Naive thymus-derived CD8-positive, alpha-beta T cell (primary cell): ENCODE results near the gene NMRK2. TPM values are rescaled to one million over a fixed set of nuclear protein-coding genes. Genes with fewer than 3 reads are reported as not detected.
"Not testable (repeated sequence)": the region's sequence is repeated elsewhere in the genome, so short reads cannot be mapped to it uniquely, and the experiment has no call there.

ENCODE experiments used
- ATAC-seq, 2 donors: fragments of 150-1000 bp; cut with Tn5 transposase in 1 of 2; sonication (Bioruptor Pico), chemical (Tn5 transposase) in 1 of 2; 1 replicate in 1 of 2; 2 replicates in 1 of 2; pipeline ENCODE4 v1.10.0; 2021; ENCODE audit warnings: mild to moderate bottlenecking in 2 of 2, moderate library complexity in 2 of 2
- POLR2A ChIA-PET: fragments of 350-600 bp; sonication (Branson Sonifier 250); formaldehyde crosslinking; loops from one replicate; lab custom pipeline; 2021; ENCODE audit warnings: antibody characterized with exemption; lab: Charles Lee
- DNase-seq, 10 donors: peaks; one replicate each; pipeline versions ENCODE4 v3.0.0 to v3.0.0-alpha.2; 2020 to 2022
- H3K27ac Mint-ChIP-seq, 10 donors: one replicate each; pipeline ENCODE4 v1.8.0; 2020 to 2022; ENCODE audit warnings: mild to moderate bottlenecking in 10 of 10, mixed read lengths in 10 of 10, moderate library complexity in 4 of 10, inconsistent platforms in 1 of 10
- H3K27me3 Mint-ChIP-seq, 5 donors: one replicate each; pipeline ENCODE4 v1.8.0; 2021 to 2022; ENCODE audit warnings: mixed read lengths in 5 of 5
- H3K36me3 Mint-ChIP-seq, 3 donors: one replicate each; pipeline ENCODE4 v1.8.0; 2020 to 2022; ENCODE audit warnings: mixed read lengths in 3 of 3, mild to moderate bottlenecking in 2 of 3, inconsistent platforms in 1 of 3
- H3K4me1 Mint-ChIP-seq, 4 donors: one replicate each; pipeline ENCODE4 v1.8.0; 2021 to 2022; ENCODE audit warnings: mixed read lengths in 4 of 4
- H3K4me3 Mint-ChIP-seq, 10 donors: one replicate each; pipeline ENCODE4 v1.8.0; 2020 to 2022; ENCODE audit warnings: mild to moderate bottlenecking in 10 of 10, mixed read lengths in 10 of 10, moderate library complexity in 6 of 10, inconsistent platforms in 1 of 10
- H3K9me3 Mint-ChIP-seq, 9 donors: one replicate each; pipeline ENCODE4 v1.8.0; 2020 to 2022; ENCODE audit warnings: mixed read lengths in 9 of 9, mild to moderate bottlenecking in 3 of 9, inconsistent platforms in 1 of 9, moderate library complexity in 1 of 9
- polyA plus RNA-seq, 3 donors: library from polyadenylated mRNA; unstranded; fragments of 300-500 nt; fragmentation: Illumina TruSeq; gene quantifications; one replicate each; pipeline ENCODE4 v1.2.3, GENCODE V29; 2021
- total RNA-seq, 8 experiments: library from RNA in 2 of 8; stranded (reverse) in 2 of 8; gene quantifications; one replicate each; pipeline ENCODE4 v1.2.3 and lab custom pipeline; 2021 to 2026

The NMRK2 gene
- total and polyA plus RNA-seq, 5 experiments from 2014 or later: not detected

DNA sequence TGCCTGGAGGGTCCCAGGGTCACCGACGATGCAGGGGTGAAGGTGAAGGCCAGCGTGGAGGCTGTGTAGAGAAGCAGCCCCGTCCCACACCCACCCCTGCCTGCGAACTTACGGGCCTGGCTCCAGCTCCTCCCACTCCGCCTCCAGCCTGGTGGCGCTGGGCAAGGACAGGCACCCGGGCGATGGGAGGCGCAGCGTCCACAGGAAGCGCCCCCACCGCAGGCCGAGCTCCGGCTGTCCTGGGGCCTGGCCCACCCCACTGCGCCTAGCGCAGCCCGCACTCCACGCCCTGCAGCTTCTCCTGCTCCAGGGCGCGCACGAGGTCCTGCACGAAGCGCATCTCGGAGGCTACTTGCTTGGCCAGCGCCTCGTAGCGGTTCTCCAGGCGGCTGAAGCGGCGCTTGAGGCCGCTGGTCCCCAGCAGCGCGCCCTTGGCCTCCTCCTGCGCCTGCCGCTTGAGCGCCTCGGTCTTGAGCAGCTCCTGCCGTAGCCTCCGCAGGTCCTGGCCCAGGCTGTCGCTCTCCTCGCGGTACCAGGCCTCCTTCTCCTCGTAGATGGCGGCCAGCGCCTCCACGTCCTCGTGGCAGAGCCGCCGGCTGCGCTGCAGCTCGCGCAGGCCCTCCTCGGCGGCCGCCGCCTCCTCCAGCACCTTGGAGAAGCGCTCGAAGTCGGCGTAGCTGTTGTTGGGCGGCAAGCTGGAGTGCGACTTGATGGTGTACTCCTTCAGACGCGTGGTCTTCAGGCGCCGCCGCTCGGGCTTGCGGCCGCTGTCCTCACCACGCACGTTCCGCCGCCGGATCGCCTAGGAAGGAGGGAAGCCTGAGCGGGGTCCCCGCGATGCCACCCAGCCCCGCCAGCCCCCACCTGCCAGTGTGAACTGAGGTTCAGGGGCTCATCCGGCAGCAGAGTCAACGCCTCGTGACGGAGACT lies 26.2 kb downstream of the NMRK2 start:
- ATAC-seq (no peak), DNase-seq (no peak)
- no peaks in the 10 kb centered on the region for H3K4me1 Mint-ChIP-seq
- H3K9me3 Mint-ChIP-seq: no peaks in the 10 kb centered on the region
- H3K4me3 Mint-ChIP-seq: no peak overlapping the region
- H3K36me3 Mint-ChIP-seq: peaks cover 0 to 52% (median 0%) of the 10 kb centered on the region in 3 donors
- POLR2A ChIA-PET: interaction anchor here (0.5 kb wide), 1 partner anchor 9 kb away, joined by 3 read pairs; no protein-coding TSS in a partner anchor
- no peak overlapping the region for H3K27ac Mint-ChIP-seq
- H3K27me3 Mint-ChIP-seq: no peaks in the 10 kb centered on the region

DNA sequence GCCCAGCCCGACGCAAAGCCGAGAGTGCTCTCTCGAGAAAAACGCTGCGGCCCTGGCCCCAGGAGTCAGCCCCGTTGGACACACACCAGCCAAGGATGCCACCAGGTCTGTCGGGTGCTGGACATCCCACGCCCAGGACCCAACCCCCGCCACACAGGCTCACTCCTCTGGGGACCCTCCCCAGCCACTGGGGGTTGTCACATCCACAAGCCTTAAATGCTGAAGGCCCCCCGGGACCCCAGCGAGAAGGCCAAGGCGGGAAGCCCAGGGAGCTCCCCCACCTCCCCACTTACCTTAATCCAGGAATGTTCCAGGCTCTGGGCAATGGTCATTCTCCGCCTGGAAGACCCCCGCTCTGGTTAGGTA lies 26.9 kb downstream of the NMRK2 start:
- no peaks in the 10 kb centered on the region for H3K4me1 Mint-ChIP-seq
- no peaks in the 10 kb centered on the region for H3K9me3 Mint-ChIP-seq
- DNase-seq: no peak
- no peak overlapping the region for H3K4me3 Mint-ChIP-seq
- H3K36me3 Mint-ChIP-seq: peaks cover 0 to 55% (median 0%) of the 10 kb centered on the region in 3 donors
- POLR2A ChIA-PET: interaction anchor here (0.5 kb wide), 1 partner anchor 9 kb away, joined by 3 read pairs; no protein-coding TSS in a partner anchor
- H3K27me3 Mint-ChIP-seq: no peaks in the 10 kb centered on the region
- H3K27ac Mint-ChIP-seq: no peak overlapping the region
- no peak for ATAC-seq

DNA sequence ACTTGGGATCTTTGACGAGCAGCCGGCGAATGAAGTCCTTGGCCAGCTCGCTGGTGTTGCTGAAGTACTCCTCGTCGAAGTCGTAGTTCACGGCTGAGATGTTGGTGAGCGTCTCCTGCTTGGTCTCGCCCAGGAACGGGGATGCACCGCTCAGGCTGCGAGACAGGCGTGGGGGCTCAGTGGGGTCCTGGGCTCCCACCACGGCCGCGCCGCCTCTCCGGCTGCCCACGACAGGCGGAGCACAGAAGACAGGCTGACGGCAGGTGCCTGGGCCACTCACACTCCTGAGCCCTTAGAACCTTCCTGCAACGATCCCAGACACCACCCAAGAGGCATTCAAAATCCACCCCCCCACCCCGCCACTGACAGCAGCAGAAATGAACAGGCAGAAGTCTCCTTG lies 28.1 kb downstream of the NMRK2 start:
- Mint-ChIP-seq H3K27me3 (no peaks in the 10 kb centered on the region), H3K36me3 (peaks cover 0 to 62% (median 0%) of the 10 kb centered on the region in 3 donors), H3K9me3 (no peaks in the 10 kb centered on the region), H3K4me1 (peaks cover 0 to 7% (median 0%) of the 10 kb centered on the region in 4 donors), H3K4me3 (no peak overlapping the region), H3K27ac (no peak overlapping the region)
- POLR2A ChIA-PET: no interaction called here
- DNase-seq (no peak), ATAC-seq (no peak)

- Mint-ChIP-seq H3K36me3 (peaks cover 0 to 61% (median 2%) of the 10 kb centered on the region in 3 donors), H3K9me3 (no peaks in the 10 kb centered on the region), H3K27ac (no peak overlapping the region), H3K4me3 (no peak overlapping the region), H3K27me3 (no peaks in the 10 kb centered on the region), H3K4me1 (peaks cover 0 to 22% (median 3%) of the 10 kb centered on the region in 4 donors)
- ATAC-seq (no peak), DNase-seq (no peak)
- POLR2A ChIA-PET: interaction anchor here (0.5 kb wide), 2 partner anchors 43 to 1659 kb away, joined by 3 to 5 read pairs; no protein-coding TSS in a partner anchor
Observed at GRCh38 chr19:3963458-3964255, 30.8 kb downstream of the NMRK2 start.

DNA sequence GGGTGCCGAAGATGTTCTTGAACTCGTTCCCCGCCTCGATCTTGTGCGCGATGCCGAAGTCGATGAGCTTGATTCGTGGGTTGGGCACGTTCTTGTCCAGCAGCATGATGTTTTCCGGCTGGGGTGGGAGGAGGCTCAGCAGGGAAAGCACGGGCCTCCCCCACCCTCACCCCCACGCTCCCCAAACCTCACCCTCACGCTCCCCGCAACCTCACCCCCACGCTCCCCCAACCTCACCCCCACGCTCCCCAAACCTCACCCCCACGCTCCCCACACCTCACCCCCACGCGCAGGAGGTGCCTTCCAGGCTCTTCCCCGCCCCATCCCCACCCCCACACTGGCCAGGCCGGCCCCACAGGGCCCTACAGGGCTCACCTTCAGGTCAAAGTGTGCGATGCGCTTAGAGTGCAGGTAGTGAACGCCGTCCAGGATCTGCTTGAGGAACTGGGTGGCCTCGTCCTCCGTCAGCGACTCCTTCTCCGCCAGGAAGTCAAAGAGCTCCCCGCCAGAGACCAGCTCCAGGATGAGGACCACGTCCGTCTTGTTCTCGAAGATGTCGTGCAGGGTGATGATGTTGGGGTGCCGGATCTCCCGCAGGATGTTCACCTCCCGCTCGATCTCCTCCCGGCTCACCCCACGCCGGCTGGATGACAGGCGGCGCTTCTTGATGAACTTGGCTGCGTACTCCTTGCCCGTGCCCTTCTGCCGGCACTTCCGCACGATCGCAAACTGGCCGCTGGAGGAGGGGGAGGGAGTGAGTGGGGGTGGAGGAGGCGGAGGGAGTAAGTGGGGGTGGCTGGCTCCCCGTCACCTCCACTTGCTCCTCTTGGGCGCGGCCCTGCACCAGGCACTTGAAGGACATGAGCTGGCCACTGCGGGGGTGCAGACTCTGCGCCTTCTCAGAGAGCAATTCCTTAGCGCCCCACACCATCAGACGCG lies 31.7 kb downstream of the NMRK2 start:
- no peak overlapping the region for H3K27ac Mint-ChIP-seq
- H3K4me1 Mint-ChIP-seq: peaks cover 5 to 31% (median 7%) of the 10 kb centered on the region in 4 donors
- ATAC-seq (no peak), DNase-seq (no peak)
- POLR2A ChIA-PET: interaction anchor here (0.5 kb wide), 2 partner anchors 43 to 1660 kb away, joined by 3 to 5 read pairs; no protein-coding TSS in a partner anchor
- peaks cover 0 to 66% (median 2%) of the 10 kb centered on the region in 3 donors for H3K36me3 Mint-ChIP-seq
- no peaks in the 10 kb centered on the region for H3K27me3 Mint-ChIP-seq
- H3K4me3 Mint-ChIP-seq: no peak overlapping the region
- H3K9me3 Mint-ChIP-seq: no peaks in the 10 kb centered on the region

- no peak for DNase-seq
- H3K27ac Mint-ChIP-seq: peak overlapping the region in 2 of 10 donors; percentile 38 to 53
- H3K27me3 Mint-ChIP-seq: no peaks in the 10 kb centered on the region
- H3K4me3 Mint-ChIP-seq: peak overlapping the region in 3 of 10 donors; percentile 6 to 27 (median 14)
- peaks cover 16 to 44% (median 21%) of the 10 kb centered on the region in 4 donors for H3K4me1 Mint-ChIP-seq
- peaks cover 0 to 52% (median 2%) of the 10 kb centered on the region in 3 donors for H3K36me3 Mint-ChIP-seq
- no peak for ATAC-seq
- H3K9me3 Mint-ChIP-seq: no peaks in the 10 kb centered on the region
- POLR2A ChIA-PET: no interaction called here
Observed at GRCh38 chr19:3966051-3967017, 33.5 kb downstream of the NMRK2 start.

DNA sequence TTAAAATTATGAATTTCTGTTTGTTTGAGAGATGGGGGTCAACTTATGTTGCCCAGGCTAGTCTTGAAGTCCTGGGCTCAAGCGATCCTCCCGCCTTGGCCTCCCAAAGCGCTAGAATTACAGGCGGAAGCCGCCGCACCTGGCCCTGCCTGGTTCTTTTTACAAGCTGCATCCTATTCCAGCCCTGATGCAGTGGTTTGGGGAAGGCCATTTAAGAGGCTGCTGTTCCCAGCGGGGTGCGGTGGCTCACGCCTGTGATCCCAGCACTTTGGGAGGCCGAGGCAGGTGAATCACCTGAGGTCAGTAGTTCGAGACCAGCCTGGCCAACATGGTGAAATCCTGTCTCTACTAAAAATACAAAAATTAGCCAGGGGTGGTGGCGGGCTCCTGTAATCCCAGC lies 35.1 kb downstream of the NMRK2 start:
- H3K4me1 Mint-ChIP-seq: peaks cover 16 to 45% (median 23%) of the 10 kb centered on the region in 4 donors
- POLR2A ChIA-PET: interaction anchor here (0.5 to 1.7 kb wide), 4 partner anchors 8 to 77 kb away, joined by 3 to 12 read pairs (median 3); partner anchors contain the start of gene EEF2
- peak overlapping the region in 1 of 10 donors; percentile 53 for H3K27ac Mint-ChIP-seq
- H3K4me3 Mint-ChIP-seq: peak overlapping the region in 1 of 10 donors; percentile 48
- DNase-seq, H3K27me3 Mint-ChIP-seq, ATAC-seq, H3K9me3 Mint-ChIP-seq: not testable (repeated sequence)
- H3K36me3 Mint-ChIP-seq: peaks cover 0 to 40% (median 2%) of the 10 kb centered on the region in 3 donors

DNA sequence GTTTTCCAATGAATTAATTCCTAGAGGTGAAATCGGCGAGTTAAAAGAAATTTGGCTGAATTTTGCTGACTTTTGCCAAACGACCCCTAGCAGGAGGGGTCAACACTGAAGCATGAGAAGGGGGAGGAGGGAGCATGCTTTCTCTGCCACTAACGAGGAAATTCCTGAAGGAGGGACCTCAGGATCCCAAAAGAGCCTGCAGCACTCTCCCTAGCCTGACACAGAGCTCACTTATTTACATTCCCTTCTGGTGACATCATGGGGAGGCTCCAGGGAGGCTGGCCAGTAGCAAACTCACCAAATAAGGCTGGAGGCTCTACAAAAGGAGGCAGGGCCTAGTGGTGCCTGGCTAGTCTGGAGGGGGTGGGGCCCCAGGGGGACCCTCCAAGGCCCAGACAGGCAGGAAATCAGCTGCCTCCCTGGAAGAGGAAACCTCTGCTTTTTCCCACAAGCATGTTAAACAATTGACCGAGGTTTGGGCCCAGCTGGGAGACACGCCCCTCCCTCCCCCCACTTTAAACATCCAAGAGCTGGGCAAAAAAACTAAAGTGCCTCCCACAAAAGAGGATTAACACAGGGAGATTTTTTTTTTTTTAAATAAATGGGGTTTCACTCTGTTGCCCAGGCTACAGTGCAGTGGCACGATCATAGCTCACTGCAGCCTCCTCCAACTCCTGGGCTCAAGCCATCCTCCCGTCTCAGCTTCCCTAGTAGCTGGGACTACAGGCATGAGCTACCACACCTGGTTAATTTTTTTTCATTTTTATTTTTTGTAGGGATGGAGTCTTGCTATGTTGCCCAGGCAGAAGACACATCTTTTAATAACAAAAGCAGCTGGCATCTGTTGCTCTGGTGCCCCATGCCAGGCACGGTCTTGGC lies 35.9 kb downstream of the NMRK2 start:
- DNase-seq: no peak
- POLR2A ChIA-PET: interaction anchor here (0.5 to 1.7 kb wide), 8 partner anchors 9 to 360 kb away, joined by 3 to 12 read pairs (median 4); partner anchors contain the start of gene EEF2
- no peak for ATAC-seq
- Mint-ChIP-seq H3K27me3 (no peaks in the 10 kb centered on the region), H3K27ac (peak overlapping the region in 7 of 10 donors; percentile 36 to 88 (median 60)), H3K4me3 (peak overlapping the region; percentile 26 to 93 (median 86)), H3K4me1 (peaks cover 16 to 45% (median 23%) of the 10 kb centered on the region in 4 donors), H3K36me3 (peaks cover 0 to 32% (median 2%) of the 10 kb centered on the region in 3 donors), H3K9me3 (no peaks in the 10 kb centered on the region)

DNA sequence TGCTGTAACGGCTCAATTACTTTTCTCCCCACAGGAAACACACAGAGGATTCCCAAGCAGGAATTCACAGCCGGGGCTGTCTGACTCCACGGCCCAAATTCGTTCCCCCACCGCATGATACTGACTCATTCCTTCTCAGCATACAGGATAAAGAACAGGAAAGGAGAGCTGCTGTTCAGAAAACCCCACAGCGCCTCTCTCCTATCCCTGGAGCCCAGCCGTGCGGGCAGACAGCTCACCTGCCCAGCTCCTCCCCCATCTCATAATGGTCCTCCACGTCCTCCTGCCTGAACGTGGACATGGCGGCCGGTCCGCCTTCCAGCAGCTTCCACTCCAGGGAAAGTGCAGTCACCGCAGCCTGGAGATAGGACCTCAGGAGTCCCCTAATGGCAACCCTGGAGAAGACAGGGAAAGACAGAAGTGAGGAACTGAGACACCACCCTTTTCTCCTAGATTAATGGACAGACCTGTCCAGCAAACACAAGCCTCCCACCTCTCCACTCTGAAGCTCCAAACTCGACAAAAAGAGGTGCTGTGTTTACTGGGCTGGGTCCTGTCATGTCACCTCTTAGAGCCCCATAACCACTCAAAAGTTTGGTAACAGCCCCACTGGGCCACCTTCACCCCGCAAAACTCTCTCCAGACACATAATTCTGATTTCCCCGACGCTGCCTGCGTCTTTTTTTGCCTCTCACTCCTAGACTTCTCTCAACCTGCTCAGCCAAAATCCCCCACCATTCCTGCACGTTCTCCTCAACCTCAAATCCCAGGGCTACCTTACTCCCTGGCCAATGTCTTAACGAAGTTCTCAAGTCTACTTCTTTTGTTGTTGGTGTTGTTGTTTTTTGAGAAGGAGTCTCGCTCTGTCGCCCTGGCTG lies 36.8 kb downstream of the NMRK2 start:
- Mint-ChIP-seq H3K4me1 (peaks cover 16 to 45% (median 23%) of the 10 kb centered on the region in 4 donors), H3K9me3 (no peaks in the 10 kb centered on the region), H3K4me3 (peak overlapping the region; percentile 83 to 93 (median 88)), H3K27ac (peak overlapping the region; percentile 60 to 93 (median 86)), H3K27me3 (no peaks in the 10 kb centered on the region), H3K36me3 (peaks cover 0 to 29% (median 2%) of the 10 kb centered on the region in 3 donors)
- POLR2A ChIA-PET: interaction anchor here (0.6 to 1.7 kb wide), 4 partner anchors 9 to 361 kb away, joined by 3 to 12 read pairs (median 4); partner anchors contain the start of gene EEF2
- no peak for ATAC-seq
- no peak for DNase-seq
